Naive B cell (primary cell): ENCODE data around the gene HOXB5. TPM values are rescaled to one million over a fixed set of nuclear protein-coding genes. Genes with fewer than 3 reads are reported as not detected.

Source experiments
- ATAC-seq, 2 donors: fragments of 150-1000 bp; cut with Tn5 transposase; 2 replicates each; pipeline ENCODE4 v1.10.0; 2021; ENCODE audit warnings: low read depth in 2 of 2, mild to moderate bottlenecking in 2 of 2, moderate library complexity in 2 of 2
- DNase-seq: peaks from one replicate; pipeline ENCODE4 v3.0.0; 2022
- H3K27ac Mint-ChIP-seq, 6 donors: one replicate each; pipeline ENCODE4 v1.8.0; 2020 to 2022; ENCODE audit warnings: mild to moderate bottlenecking in 6 of 6, mixed read lengths in 6 of 6, moderate library complexity in 5 of 6, inconsistent platforms in 2 of 6
- H3K27me3 Mint-ChIP-seq, 3 donors: one replicate each; pipeline ENCODE4 v1.8.0; 2021 to 2022; ENCODE audit warnings: mixed read lengths in 3 of 3, mild to moderate bottlenecking in 1 of 3
- H3K36me3 Mint-ChIP-seq, 2 donors: one replicate each; pipeline ENCODE4 v1.8.0; 2020 to 2022; ENCODE audit warnings: mixed read lengths in 2 of 2, inconsistent platforms in 1 of 2, mild to moderate bottlenecking in 1 of 2
- H3K4me1 Mint-ChIP-seq, 3 donors: one replicate each; pipeline ENCODE4 v1.8.0; 2020 to 2022; ENCODE audit warnings: mixed read lengths in 3 of 3, inconsistent platforms in 1 of 3, mild to moderate bottlenecking in 1 of 3, moderate library complexity in 1 of 3
- H3K4me3 Mint-ChIP-seq, 8 donors: one replicate each; pipeline ENCODE4 v1.8.0; 2020 to 2022; ENCODE audit warnings: mild to moderate bottlenecking in 8 of 8, mixed read lengths in 8 of 8, moderate library complexity in 8 of 8, inconsistent platforms in 2 of 8
- H3K9me3 Mint-ChIP-seq, 7 donors: one replicate each; pipeline ENCODE4 v1.8.0; 2020 to 2022; ENCODE audit warnings: mixed read lengths in 7 of 7, mild to moderate bottlenecking in 5 of 7, inconsistent platforms in 2 of 7, moderate library complexity in 1 of 7
- polyA plus RNA-seq, 6 donors: library from polyadenylated mRNA; unstranded; fragments of 300-500 nt; fragmentation: Illumina TruSeq; gene quantifications; one replicate each; pipeline ENCODE4 v1.2.3, GENCODE V29; 2021; ENCODE audit warnings: low read depth in 6 of 6

The HOXB5 gene
- polyA plus RNA-seq, 6 donors from 2014 or later, result not detected

DNA sequence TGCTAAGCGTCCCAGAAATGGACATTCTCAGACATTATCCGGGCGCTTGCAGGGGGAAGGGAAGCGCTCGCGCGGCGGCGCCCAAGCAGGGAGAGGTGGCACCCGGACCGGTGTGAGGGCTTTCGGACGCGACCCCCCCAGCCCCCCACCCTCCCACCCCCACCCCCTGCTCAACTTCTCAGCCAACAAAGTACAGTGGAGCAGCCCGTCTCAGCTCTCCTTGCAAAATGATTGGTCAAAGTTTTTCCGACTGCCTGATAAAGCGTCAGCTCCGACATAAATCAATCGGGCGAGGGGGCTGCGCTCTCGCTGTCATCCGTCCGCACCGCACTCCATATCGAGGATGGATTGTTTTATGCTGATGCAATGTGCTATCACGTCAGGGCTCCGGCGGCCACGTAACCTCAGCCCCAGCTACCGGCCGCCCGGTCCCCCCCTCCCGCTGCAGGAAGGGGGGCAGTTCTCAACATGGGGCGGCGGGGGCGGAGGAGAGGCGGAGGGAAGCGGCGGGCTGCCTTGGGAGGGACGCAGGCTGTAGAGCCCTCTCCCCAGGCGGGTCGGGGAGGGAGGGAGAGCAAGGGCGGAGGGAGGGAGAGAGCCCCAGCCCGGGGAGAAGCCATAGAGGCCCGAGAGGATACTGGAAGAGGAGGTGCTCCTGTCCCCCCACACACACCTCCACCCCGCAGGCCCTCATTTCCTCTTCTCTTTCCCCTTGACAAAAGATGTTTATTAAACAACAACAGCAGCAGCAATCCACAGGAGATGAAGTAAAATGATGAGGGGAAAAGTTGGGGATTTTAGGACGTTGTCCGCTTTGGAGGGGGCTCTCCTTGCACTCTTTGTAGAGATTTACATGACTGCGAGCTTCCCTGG, 32.9 kb upstream of the HOXB5 start, which contains the start of gene HOXB9:
HOXB9 (minus strand) TSS at position 114 of the 873 bp plus-strand sequence; CDS start at position 25, 89 bp downstream.
- Mint-ChIP-seq H3K36me3 (no peaks in the 10 kb centered on the region), H3K4me1 (peaks cover 15 to 18% (median 15%) of the 10 kb centered on the region in 3 donors), H3K9me3 (no peaks in the 10 kb centered on the region), H3K4me3 (peak within 1 kb of the TSS; percentile 75 to 94 (median 86)), H3K27ac (peak within 1 kb of the TSS in 3 of 6 donors; percentile 46 to 76 (median 70)), H3K27me3 (peaks cover 85 to 96% (median 94%) of the 10 kb centered on the region in 3 donors)
- ATAC-seq (peak; percentile 22 to 26), DNase-seq (no peak)

DNA sequence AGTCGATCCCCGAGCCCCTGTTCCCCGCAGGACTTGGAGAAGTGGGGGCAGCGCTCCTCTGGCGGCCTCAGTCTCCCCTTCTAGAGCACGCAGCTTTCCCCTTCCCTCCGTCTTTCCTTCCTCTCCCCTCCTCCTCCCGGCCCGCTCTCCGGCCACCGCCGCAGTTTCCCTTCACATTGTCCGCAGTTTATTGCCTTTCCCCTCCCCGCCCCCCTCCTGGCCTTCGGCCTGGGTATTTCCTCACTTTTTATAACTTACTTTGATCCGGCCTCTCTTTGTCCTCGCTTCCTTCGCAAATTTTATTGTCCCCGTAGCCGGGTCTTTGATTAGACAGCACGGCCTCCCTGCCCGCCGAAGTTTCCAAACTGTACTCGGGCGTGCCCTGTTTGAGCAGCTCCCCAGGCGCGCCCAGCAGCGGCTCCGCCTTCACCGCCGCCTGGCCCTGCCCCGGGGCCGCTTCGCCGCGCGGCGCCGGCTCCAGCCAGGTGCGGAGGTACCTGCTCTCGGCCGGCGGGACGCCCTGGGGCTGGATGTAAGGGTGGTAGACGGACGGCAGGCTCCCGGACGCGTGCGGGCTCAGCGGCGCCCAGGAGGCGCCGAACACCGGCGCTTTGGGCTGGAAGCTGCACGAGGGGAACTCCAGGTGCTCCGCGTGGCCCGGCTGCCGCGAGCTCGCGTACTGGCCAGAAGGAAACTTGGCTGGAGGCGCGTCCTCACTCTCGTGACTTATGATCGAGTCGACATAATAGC, 32.1 kb upstream of the HOXB5 start:
- Mint-ChIP-seq H3K27ac (peak overlapping the region in 3 of 6 donors; percentile 46 to 76 (median 65)), H3K27me3 (peaks cover 85 to 96% (median 94%) of the 10 kb centered on the region in 3 donors), H3K4me1 (peaks cover 15 to 18% (median 15%) of the 10 kb centered on the region in 3 donors), H3K36me3 (no peaks in the 10 kb centered on the region), H3K9me3 (no peaks in the 10 kb centered on the region), H3K4me3 (peak overlapping the region; percentile 75 to 94 (median 86))
- ATAC-seq, result peak; percentile 65 to 70
- DNase-seq, result no peak

DNA sequence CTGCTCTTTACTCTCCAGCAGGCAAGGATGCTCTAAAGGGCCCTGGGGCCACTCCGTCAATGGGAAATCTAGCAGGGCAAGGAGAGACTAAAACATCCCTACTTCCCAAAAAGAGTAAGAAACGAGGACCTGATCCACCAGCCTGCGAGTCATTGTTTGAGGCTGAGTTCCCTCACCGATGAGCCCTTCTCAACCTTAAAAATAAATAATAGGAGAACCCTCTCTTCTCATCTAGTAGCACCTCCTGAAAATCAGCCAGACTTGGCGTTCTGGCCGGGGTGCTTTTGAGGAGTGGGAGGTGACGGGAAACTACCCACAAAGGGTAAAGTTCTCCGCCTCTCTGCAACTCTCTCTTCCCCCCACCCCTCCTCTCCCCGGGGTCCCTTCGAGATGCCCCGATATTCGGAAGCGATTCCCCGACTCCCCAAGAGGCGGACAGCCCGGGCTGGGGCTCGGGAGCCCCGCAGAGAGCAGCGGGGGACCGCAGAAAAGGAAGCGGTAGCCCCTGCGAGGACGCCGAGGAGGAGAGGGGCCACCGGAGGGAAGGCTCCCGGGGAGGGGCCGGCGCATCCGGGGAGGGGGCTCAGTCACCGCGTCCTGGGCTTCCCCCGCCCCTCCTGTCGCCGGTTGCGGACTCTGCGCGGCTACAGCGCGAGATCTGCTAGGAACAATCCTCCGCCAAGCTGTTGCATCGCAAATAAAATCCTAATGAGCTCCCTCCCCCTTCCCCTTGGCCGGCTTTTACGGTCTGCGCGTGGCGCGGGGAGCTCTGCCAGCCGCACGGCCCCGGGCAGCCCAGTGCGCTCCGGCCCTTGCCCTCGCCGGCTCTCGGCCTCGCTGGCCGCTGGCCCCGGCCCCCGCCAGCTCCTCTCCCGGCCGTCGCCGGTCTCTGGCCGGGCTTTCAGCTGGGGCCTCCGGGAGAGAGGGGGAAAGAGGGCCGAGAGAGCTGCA, 31.2 kb upstream of the HOXB5 start:
- H3K36me3 Mint-ChIP-seq, result no peaks in the 10 kb centered on the region

GRCh38 chr17:48624118-48624517, 30.5 kb upstream of the HOXB5 start:
- H3K27ac Mint-ChIP-seq, result no peak overlapping the region
- no peak for ATAC-seq
- no peak for DNase-seq

More for the DNA sequence above, 31.2 kb upstream of the HOXB5 start:
- Mint-ChIP-seq H3K4me1 (peaks cover 15 to 18% (median 15%) of the 10 kb centered on the region in 3 donors), H3K4me3 (peak overlapping the region; percentile 55 to 94 (median 85)), H3K27ac (peak overlapping the region in 2 of 6 donors; percentile 38 to 46), H3K27me3 (peaks cover 81 to 94% (median 93%) of the 10 kb centered on the region in 3 donors), H3K9me3 (no peaks in the 10 kb centered on the region)
- ATAC-seq, result peak; percentile 28 to 34
- DNase-seq, result no peak

GRCh38 chr17:48623583-48623982, 30.0 kb upstream of the HOXB5 start:
- no peaks in the 10 kb centered on the region for H3K9me3 Mint-ChIP-seq
- H3K4me3 Mint-ChIP-seq, result peak overlapping the region in 2 of 8 donors; percentile 31 to 37
- no peaks in the 10 kb centered on the region for H3K36me3 Mint-ChIP-seq
- no peak for ATAC-seq
- DNase-seq, result no peak
- peak overlapping the region in 1 of 6 donors; percentile 6 for H3K27ac Mint-ChIP-seq
- peaks cover 79 to 94% (median 91%) of the 10 kb centered on the region in 3 donors for H3K27me3 Mint-ChIP-seq
- H3K4me1 Mint-ChIP-seq, result peaks cover 21 to 22% (median 21%) of the 10 kb centered on the region in 3 donors

More at GRCh38 chr17:48624118-48624517, 30.5 kb upstream of the HOXB5 start:
- Mint-ChIP-seq H3K4me3 (peak overlapping the region in 6 of 8 donors; percentile 15 to 86 (median 52)), H3K4me1 (peaks cover 15 to 19% (median 18%) of the 10 kb centered on the region in 3 donors), H3K9me3 (no peaks in the 10 kb centered on the region), H3K27me3 (peaks cover 79 to 94% (median 93%) of the 10 kb centered on the region in 3 donors), H3K36me3 (no peaks in the 10 kb centered on the region)

DNA sequence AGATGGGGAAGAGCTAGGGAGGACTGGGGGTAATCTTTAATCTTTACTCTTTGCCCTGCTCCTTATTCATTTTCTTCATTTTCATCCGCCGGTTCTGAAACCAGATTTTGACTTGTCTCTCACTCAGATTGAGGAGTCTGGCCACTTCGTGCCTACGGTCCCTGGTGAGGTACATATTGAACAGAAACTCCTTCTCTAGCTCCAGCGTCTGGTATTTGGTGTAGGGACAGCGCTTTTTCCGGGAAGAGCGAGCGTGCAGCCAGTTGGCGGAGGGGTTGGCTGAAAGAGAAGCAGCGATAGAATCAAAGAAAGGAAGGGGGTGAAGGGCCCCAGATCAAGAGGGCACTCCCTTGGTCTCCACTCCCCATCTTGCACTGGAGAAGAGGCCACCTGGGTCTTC, 29.3 kb upstream of the HOXB5 start:
- Mint-ChIP-seq H3K36me3 (no peaks in the 10 kb centered on the region), H3K9me3 (no peaks in the 10 kb centered on the region), H3K4me1 (peaks cover 26 to 27% (median 26%) of the 10 kb centered on the region in 3 donors), H3K27ac (no peak overlapping the region), H3K4me3 (peak overlapping the region in 2 of 8 donors; percentile 46 to 58), H3K27me3 (peaks cover 77 to 94% (median 91%) of the 10 kb centered on the region in 3 donors)
- DNase-seq, result no peak
- no peak for ATAC-seq

DNA sequence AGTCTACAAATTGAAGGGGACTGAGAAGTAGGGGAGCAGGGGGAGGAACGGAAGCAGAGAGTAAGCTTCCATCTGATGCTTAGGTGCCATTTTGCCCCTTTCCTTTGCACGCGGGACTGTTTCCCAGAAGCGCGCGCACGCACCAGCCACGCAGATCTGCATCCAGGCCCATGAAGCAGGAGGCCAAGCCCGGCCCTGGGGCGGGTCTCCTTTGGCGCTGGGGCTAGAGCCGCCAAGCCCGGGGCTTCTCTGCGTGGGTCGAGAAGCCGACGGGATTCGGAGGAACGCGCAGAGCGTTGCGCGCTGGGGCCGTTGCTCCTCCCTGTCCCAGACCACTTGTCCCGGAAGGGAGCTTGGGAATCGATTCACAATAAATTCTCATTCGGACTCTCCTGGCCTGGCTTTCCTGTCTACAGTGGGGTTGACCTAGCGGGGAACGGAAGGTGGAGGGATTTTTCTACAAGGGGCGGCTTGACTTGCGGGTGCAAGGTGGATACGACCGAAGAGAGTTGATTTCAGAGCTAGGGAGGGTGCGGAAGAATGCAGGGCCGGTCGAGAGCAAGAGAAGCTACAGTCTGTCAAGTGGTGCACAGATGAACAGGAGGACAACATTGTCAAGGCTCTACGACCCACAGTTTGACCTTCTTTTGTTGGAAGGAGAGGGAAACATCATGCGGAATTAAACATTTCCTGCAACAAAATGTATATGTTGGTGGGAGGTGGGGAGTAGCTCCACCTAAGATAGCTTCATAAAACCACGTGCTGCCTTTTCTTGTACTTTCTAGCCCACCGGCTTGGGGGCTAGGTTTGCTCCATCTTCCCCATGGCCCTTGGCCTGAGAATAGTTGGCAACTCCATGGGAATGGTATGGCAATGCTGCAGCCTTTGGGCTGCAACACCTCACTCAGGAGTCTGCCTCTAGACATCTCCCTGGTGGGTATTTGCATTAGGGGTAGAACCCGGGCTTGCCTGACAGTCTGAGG, 28.1 kb upstream of the HOXB5 start:
- peaks cover 78 to 94% (median 91%) of the 10 kb centered on the region in 3 donors for H3K27me3 Mint-ChIP-seq

DNA sequence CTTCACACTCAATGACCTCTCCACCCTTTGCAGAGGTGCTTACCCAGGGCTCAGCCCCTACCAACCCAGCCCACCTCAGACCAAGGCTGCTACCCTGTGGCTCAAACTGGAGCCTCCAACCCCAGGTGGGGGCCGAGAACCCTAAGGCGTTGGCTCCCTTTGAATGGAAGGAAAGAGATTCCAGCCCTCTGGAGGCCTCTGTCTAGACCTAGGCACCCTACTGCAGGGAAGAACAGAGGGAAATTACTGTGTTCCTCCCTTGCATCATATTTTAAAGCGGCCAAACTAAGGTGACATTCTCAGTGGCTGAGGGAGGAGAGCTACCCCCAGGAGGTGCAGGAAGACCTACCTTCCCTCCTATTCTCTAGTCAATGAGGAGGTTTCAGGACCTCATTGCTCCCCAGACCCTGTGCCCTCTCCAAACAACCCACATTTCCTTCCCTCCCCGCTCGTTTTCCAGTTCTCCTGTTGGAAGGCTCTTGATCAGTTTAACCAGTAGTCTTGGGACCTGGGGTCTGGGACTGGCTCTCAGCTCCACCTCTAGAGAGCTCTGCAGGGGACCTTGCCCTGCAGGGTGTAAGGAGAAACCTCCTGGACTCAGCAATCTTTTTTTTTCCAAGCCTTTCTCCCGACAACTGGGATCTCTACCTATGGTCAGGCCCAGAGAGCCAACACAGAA, 27.0 kb upstream of the HOXB5 start:
- H3K4me1 Mint-ChIP-seq, result peaks cover 21 to 24% (median 24%) of the 10 kb centered on the region in 3 donors
- no peak for ATAC-seq
- no peak for DNase-seq
- H3K4me3 Mint-ChIP-seq, result peak overlapping the region in 1 of 8 donors; percentile 45
- no peaks in the 10 kb centered on the region for H3K36me3 Mint-ChIP-seq
- H3K9me3 Mint-ChIP-seq, result no peaks in the 10 kb centered on the region
- H3K27ac Mint-ChIP-seq, result peak overlapping the region in 1 of 6 donors; percentile 90
- H3K27me3 Mint-ChIP-seq, result peaks cover 74 to 92% (median 91%) of the 10 kb centered on the region in 3 donors

More for the DNA sequence above, 28.1 kb upstream of the HOXB5 start:
- H3K9me3 Mint-ChIP-seq, result no peaks in the 10 kb centered on the region
- H3K4me3 Mint-ChIP-seq, result peak overlapping the region in 1 of 8 donors; percentile 45
- H3K4me1 Mint-ChIP-seq, result peaks cover 30 to 32% (median 31%) of the 10 kb centered on the region in 3 donors
- H3K36me3 Mint-ChIP-seq, result no peaks in the 10 kb centered on the region
- peak overlapping the region in 1 of 6 donors; percentile 10 for H3K27ac Mint-ChIP-seq
- DNase-seq, result no peak
- no peak for ATAC-seq

DNA sequence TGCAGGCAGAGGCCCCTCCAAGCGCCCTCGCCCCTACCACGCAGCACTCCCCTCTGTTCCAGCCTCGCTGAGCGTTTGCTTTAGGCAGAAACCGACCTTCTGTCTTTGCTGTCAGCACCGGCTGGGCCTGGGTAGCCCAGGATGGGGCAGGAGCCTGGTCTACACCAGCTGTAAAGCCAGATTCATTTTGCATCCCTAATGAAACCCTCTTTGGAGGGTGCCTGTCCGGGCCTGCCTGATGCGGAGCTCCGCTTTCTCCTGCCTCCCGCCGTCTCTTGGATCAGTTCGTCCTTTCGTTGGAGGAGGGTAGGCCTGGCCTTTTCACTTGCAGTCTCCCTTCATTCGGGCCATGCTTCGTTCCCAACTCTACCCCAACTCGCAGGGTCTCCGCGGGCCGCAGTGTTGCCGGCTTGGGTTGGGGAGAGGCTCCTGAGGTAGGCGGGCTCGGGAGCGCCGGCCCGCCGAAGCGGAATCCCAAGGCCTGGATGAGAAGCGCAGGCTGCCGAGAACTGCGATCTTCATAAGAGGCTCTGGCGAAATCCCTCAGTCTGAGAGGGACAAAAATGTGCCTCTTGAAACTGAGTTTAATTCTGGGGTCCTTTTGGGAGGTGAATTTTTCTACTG, 26.4 kb upstream of the HOXB5 start:
- H3K27ac Mint-ChIP-seq, result peak overlapping the region in 3 of 6 donors; percentile 77 to 85 (median 80)
- H3K9me3 Mint-ChIP-seq, result peaks cover 0 to 1% (median 0%) of the 10 kb centered on the region in 7 donors
- peaks cover 0 to 5% of the 10 kb centered on the region in 2 donors for H3K36me3 Mint-ChIP-seq
- H3K4me3 Mint-ChIP-seq, result peak overlapping the region in 2 of 8 donors; percentile 15 to 75
- ATAC-seq, result no peak
- peaks cover 78 to 94% (median 93%) of the 10 kb centered on the region in 3 donors for H3K27me3 Mint-ChIP-seq
- DNase-seq, result no peak
- peaks cover 21 to 24% (median 23%) of the 10 kb centered on the region in 3 donors for H3K4me1 Mint-ChIP-seq

DNA sequence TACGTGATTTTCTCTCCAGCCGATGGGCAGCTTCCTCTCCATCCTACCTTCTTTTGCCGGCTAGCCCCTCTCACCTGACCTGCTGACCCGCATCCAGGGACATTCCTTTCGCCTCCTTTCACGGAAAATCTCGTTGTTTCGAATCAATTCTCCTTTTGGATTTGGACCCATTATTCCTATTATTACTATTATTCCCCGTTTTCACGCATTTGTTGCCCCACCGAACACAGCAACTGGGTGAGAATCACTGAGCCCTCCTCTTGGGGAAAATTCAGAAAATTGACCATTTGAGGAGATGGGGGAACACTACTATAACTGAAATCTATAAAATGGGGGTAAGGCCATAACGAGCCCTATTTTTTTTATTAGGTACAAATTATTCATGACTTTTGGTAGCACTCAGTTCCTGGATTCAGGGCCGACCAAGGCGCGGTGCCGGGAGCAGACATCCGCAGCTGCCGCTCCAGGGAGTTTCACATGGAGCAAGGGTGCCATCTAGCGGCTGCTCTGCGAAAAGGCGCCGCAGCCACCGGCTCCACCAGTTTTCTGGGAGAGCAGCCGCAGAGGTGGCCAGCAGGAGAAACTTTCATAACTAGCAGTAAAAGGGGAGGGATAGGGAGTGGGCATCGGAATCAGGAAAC, 24.8 kb upstream of the HOXB5 start:
- Mint-ChIP-seq H3K27me3 (peaks cover 79 to 97% (median 94%) of the 10 kb centered on the region in 3 donors), H3K9me3 (peaks cover 0 to 2% (median 0%) of the 10 kb centered on the region in 7 donors), H3K4me3 (peak overlapping the region; percentile 18 to 83 (median 60)), H3K36me3 (peaks cover 0 to 8% of the 10 kb centered on the region in 2 donors), H3K27ac (peak overlapping the region in 5 of 6 donors; percentile 64 to 96 (median 77)), H3K4me1 (peaks cover 33 to 37% (median 37%) of the 10 kb centered on the region in 3 donors)
- peak; percentile 69 to 77 for ATAC-seq
- DNase-seq, result peak; percentile 73
